ENCODE data around the gene PHLDA2.
"Not testable (repeated sequence)": the region's sequence is repeated elsewhere in the genome, so short reads cannot be mapped to it uniquely, and the experiment has no call there.

Gene PHLDA2

GRCh38 chr11:2945031-2945756 lies 16.0 kb upstream of the PHLDA2 start:
- DNase-seq = peak in 1 of 2 experiments; percentile 52

DNA sequence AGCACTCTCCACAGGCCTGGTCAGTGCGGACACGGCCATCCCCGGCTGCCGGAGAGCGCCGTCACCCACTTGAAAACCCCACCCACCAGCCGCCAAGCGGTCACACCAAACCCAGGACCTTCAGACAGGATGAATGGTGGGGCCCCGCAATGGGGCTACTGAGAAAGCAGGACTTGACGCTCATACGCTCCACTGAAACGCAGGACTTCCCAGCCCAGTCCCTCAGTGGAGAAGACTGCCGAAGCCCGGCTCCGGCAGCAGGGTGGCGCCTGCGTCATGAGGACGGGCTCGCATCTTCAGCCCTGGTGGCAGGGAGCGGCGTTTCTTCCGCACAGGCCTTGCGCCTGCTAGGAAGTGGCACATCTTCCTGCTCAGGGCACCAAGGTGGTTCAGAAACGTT lies 15.3 kb upstream of the PHLDA2 start:
- DNase-seq = no peak

GRCh38 chr11:2943711-2944118 lies 14.5 kb upstream of the PHLDA2 start:
- peak; percentile 44 to 54 for DNase-seq

DNA sequence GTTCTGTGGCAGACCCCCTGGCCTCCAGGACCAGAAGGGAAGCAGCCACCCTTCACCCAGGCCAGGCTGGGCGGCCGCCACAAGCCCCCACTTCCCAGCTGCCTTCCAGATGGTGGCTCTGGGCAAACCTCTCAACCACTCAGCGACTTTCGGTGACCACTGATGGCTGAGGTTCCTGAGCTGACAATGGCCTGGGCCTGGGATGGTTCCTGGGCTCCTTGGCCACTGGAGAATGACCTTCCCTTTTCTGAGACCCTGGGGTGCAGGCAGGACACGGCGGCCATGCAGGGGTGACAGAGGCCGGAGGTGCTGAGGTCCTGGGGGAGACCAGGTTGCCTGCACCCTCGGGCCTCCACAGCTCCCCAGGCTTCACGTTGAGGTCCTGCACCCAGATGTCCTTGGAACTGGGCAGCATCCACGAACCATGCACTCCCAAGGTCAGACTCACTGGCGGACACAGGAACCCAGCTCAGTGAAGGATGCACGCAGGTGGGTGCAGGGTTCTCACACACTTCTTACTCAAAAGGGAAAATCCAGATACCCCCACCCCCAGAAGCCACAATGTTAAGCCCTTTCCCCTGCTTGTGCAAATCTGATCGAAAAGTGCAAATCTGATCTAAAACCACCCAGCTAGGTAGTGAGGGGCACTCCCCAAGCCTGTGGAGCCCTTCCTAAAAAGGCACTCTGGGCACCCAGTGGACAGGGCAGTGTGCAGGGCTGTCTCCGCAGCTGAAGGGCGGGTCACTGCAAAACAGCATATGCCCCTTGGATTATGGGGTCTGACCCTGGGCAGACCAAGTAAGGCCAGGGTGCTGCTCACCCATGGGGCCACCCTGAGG lies 13.9 kb upstream of the PHLDA2 start:
- DNase-seq = no peak

GRCh38 chr11:2942447-2942846 lies 13.2 kb upstream of the PHLDA2 start:
- DNase-seq = no peak

DNA sequence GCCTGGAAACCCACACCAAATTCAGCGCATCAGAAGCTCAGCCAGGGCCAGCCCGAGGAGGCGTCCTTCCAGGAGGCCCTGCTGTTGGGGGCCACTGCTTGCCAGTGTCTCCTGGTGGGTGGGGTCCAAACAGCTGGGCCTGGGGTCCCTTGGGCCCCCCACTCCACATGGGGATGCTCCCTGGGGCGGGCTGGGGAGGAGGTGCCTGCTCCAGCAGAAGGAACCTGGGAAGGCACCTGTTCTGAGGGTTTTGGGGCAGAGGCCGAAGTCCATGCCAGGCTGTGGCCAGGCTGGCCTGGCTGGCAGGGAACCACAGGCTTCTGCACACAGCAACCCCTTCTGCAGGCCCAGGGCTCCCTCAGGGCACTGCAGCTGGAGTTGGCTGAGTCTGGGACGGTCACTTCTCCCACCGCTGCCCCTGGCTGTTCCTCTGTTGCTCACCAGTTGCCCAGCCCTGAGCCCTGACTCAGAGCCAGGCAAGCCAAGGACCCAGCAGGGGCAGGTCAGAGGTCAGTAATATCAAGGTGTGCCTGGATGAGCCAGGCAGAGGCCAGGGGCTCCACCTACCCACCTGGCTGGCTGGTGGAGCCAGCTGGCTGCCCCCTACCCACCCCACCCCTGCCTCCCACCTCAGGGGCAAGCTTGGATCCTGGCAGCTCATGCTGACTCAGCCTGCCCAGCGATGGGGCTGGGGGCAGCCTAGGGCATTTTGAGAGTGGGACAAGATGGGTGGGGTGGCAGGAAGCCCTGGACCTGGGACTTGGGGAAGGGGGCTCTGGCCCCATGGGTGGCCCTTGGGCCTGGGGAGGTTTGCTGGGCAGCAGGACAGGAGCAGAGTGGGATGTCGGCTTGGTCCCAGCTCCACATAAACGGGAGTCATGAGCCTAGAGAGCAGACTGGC lies 12.0 kb upstream of the PHLDA2 start:
- no peak for DNase-seq

DNA sequence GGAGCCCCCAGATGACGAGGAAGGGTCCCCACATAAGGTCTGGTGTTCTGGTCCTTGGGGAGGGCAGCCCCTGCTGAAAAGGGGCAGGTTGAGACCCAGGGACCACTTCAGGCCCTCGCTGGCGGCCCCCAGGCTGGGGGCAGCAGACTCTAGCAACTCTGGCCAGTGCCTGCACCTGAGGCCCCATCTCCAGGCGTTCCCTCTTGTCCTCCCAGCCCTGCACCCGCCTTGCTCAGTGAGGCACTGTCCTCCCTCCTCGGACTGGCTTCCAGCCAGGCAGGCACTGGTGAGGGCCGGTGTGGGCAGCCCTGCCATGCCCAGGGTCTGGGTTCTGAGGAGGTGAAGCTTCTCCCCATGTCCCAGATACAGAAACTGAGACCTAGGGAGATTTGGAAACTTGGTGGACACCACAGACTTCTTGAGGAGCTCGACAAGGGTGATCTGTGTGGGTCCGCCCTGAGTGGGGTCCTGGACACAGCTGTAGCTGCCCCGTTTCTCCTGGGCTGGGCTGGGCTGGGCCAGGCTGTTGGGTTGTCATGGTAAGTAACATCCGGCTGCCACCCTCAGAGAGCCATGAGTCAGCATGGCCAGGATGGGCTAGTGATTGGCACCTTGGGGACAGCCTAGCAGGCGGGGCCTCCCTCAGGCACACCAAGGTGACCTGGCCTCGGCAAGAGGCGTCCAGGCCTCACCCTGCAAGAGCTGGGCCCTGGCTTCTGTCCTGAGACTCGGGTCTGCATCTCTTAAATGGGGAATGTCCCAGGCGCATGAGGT lies 11.1 kb upstream of the PHLDA2 start:
- DNase-seq = no peak

DNA sequence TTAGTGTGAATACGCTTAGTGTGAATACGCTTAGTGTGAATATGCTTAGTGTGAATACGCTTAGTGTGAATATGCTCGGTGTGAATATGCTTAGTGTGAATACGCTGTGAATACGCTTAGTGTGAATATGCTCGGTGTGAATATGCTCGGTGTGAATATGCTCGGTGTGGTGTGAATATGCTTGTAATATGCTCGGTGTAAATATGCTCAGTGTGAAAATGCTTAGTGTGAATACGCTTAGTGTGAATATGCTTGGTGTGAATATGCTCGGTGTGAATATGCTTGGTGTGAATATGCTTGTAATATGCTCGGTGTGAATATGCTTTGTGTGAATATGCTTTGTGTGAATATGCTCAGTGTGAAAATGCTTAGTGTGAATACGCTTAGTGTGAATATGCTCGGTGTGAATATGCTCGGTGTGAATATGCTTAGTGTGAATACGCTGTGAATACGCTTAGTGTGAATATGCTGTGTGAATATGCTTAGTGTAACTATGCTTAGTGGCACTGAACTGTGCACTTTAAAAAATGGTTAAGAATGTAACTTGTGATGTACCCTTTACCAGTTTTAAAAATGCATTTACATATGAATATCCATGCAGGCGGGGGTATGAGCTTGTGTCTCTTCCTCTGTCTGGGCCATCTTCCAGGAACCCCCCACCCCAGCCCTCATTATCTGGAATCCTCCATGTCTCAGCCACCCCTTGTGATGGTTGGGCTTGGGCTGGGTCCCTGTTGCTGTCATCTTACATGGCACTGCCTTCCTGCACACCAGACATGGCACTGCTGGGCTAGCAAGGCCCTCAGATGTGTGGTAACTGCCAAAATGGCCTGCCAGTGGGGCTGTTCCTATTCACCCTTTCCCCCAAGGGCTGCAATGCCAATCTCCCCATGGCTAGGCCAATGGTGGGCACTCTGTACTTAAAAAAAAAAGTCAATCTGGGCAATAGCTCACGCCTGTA lies 9.5 kb upstream of the PHLDA2 start:
- DNase-seq = not testable (repeated sequence)

GRCh38 chr11:2937641-2938457 lies 8.6 kb upstream of the PHLDA2 start:
- DNase-seq = not testable (repeated sequence)

DNA sequence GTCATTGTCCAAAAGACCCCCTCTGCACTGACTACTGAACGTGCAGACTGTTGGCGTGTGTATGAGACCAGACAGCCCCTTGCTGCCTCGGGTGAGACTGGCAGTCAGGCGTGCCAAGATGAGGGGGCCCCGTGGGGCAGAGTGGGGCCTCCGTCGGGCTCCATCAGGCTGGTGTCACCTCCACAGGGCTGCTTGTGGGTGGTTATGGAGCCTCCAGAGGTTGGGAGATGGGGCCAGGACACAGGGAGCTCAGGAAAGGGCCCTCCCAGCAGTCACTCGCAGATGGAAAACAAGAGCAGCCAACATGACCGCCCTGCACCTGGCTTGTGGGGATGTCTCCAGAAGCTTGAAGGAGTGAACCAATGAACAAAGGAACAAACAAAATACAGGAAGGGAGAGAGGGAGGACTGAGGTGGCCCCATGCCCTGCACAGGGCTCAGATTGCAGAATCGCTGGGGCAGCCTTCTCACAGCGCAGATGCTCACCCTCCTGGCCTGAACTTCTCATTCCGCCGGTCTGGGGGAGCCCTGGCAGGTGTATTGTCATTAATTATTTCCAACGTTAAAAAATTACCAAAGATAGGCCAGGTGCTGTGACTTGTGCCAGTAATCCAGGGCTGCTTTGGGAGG lies 5.5 kb upstream of the PHLDA2 start:
- no peak for DNase-seq

GRCh38 chr11:2934021-2934550 lies 4.9 kb upstream of the PHLDA2 start:
- DNase-seq = no peak

GRCh38 chr11:2933375-2934020 lies 4.3 kb upstream of the PHLDA2 start:
- DNase-seq = no peak

DNA sequence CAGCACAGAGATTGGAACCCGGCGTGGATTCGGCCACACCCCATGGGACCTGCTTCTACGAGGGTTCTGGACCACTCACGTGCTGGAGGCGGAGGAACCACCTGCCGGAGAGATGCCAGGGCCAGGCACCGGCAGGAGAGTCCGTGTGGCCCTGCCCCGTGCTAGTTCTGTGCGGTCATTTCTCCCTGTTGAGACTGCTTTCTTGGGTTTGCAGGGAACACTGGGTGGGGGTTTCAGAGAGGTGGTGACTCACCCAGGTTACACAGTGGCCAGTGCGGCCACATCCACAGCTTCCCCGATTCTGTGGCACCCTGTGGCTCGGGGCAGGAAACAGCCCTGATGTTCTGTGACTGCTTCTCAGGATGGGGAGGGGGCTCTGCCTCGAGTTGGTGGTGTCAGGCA lies 3.6 kb upstream of the PHLDA2 start:
- no peak for DNase-seq

DNA sequence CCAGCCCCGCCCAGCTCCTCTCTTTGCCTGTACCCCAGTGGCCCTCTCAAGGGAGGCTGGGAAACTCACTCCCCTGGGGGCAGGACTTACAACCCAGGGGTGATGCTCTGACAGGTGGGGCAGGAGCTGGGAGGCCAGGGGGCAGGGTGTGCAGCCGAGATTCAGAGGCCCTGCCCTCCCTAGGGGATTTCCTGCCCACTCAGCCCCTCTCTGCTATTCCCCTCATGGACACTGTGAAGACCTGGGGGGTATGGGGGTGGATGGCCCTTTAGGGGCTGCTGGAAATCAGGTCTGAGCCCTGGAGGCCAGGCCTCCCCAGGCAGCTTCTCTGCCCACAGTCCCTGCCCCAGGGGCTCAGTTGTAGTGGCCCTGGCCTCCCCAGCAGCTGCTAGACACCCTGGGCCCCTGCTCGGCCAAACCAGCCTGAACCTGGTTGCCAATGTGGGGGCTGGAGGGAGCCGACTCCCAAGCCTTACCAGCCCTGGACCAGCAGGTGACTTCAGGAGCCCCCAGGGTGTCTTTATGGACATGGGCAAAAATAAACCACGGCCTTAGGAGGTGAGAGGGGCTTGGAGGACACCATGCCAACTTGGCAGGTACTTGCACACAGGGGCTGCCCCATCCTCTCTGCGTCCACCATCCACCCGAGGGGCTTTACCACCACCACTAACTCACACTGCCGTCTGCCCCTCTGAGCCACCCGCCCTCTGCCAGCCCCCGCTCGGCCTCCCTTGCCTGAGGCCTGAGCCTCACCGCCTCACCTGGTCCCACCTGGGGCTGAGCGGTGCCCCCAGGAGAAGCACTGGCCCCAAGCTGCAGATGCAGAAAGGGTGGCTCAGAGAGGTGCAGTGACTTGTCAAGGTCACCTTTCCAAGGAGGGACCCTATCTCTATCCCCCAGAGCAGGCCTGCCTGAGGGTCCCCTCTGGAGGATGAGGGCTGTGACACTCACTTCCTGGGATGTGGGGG lies 2.8 kb upstream of the PHLDA2 start:
- no peak for DNase-seq

DNA sequence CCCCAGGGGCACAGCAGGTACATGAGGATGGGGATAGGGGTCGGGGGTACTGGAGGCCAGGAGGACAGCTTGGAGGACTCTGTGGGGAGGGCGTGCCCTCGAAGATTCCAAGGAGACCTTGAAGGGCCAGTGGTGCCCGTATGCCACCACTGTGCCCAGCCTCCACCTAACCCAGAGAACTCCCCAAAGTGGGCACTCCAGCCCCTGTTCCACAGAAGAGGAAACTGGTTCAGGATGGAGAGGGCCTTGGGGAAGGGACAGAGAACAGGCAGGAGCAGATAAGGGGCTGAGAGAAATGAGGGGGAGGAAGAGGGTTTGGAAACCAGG lies 2.2 kb upstream of the PHLDA2 start:
- no peak for DNase-seq

DNA sequence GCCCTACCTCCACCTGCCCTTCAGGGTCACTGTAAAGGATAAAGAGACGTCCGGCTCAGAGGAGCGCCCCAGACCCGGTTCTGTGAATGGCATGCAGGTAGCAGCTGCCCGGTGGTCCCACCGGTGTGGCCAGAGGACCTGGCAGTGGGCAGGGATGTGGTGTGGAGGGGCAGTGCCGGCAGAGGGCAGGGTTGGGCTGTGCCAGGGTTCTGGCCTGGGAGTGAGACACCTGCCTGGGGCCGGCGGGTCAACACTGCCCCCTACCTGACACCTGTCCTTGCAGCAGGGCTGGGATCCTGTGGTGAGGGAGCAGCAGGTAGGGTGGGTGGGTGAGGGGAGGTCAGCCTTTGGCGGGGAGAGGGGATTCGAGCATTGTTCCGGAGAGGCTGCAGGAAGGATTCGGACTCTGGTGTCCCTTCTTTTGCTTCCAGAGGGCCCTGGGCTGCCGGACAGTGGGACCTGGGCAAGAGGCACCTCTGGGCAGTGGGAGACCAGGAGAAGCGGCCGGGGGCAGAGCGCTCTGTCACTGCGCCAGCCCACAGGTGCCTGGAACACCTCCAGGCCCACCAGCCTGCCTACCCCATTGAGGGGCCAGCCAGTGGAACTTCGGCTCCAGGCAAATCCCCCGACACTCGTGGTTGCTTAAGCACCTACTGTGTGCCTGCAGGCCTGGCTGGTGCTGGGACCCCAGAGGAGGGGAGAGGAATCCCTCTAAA lies 1.6 kb upstream of the PHLDA2 start:
- DNase-seq = peak; percentile 78 to 94
